IMR-90 (cell line): ENCODE measurements around the gene ZNF232.

Experiments
- CTCF ChIP-seq: conservative IDR thresholded peaks from 2 replicates; pipeline ENCODE4 v1.5.1; 2012; ENCODE audit warnings: mild to moderate bottlenecking, low read depth, low read length, improper control_type of control experiment
- ELK1 ChIP-seq: fragments of 150-350 bp; IDR thresholded peaks from 2 replicates; pipeline ENCODE4 v1.6.1; 2016; ENCODE audit warnings: low read depth, mild to moderate bottlenecking, low read length, moderate library complexity, borderline replicate concordance
- MAZ ChIP-seq: IDR thresholded peaks from 2 replicates; pipeline ENCODE4 v1.6.1; 2012; ENCODE audit warnings: low read depth, mild to moderate bottlenecking, low read length, improper control_type of control experiment, moderate library complexity, borderline replicate concordance
- NFE2L2 ChIP-seq: fragments of 150-350 bp; IDR thresholded peaks from 2 replicates; pipeline ENCODE4 v1.6.1; 2016; ENCODE audit warnings: low read depth, mild to moderate bottlenecking, low read length
- POLR2A ChIP-seq: IDR thresholded peaks from 2 replicates; pipeline ENCODE4 v1.6.1; 2012; ENCODE audit warnings: mild to moderate bottlenecking, low read depth, low read length
- RAD21 ChIP-seq: IDR thresholded peaks from 2 replicates; pipeline ENCODE4 v1.6.1; 2012; ENCODE audit warnings: low read length, improper control_type of control experiment
- RFX5 ChIP-seq: IDR thresholded peaks from 2 replicates; pipeline ENCODE4 v1.8.0; 2012; ENCODE audit warnings: low read depth, mild to moderate bottlenecking, low read length, moderate library complexity
- SMC3 ChIP-seq: fragments of 150-350 bp; IDR thresholded peaks from 2 replicates; pipeline ENCODE4 v1.6.1; 2016; ENCODE audit warnings: low read depth, mild to moderate bottlenecking, antibody characterized with exemption, low read length, moderate library complexity
- USF2 ChIP-seq: fragments of 150-350 bp; IDR thresholded peaks from 2 replicates; pipeline ENCODE4 v1.6.1; 2017; ENCODE audit warnings: mild to moderate bottlenecking, antibody characterized with exemption, low read length, low read depth

- no peak for TF ChIP-seq POLR2A
- TF ChIP-seq USF2, result no peak
- TF ChIP-seq RFX5, result no peak
- TF ChIP-seq CTCF, result no peak
- TF ChIP-seq NFE2L2, result no peak
- no peak for TF ChIP-seq MAZ
- no peak for TF ChIP-seq SMC3
- no peak for TF ChIP-seq ELK1
- no peak for TF ChIP-seq RAD21
Observed at GRCh38 chr17:5080591-5080990, 31.1 kb downstream of the ZNF232 start.
